Measurements from ENCODE around the gene PBX4. TPM values are rescaled to one million over a fixed set of nuclear protein-coding genes. Genes with fewer than 3 reads are reported as not detected.
A peak's percentile ranks its signal among the peaks of the same experiment; 100 is the strongest.

The PBX4 gene
- total RNA-seq, 1 donor from 2014 or later = 0.93 TPM

DNA sequence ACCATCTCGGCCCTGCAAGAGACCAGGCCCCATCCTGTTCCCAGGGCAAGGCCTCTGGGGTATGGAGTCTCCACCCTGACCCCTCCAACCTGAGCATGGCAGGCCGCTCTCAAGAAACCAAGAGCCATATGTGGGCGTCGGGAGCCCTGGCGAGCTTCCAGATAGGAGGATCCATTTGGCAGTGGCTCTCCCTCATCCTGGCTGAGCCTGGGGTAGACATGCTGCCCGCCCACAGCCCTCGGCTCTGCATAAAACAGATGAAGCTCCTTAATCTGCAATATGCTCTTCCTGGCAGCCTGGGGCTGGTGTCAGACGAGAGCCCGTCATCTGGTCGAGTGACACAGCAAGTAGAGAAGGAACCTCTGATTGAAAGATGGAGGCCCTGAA lies 38.9 kb upstream of the PBX4 start:
- H3K36me3 Mint-ChIP-seq (ENCODE audit: low read depth, unreplicated experiment) = peaks cover 7% of the 10 kb centered on the region
- no peak overlapping the region for H3K27ac ChIP-seq (ENCODE audit: low read depth, low read length)

DNA sequence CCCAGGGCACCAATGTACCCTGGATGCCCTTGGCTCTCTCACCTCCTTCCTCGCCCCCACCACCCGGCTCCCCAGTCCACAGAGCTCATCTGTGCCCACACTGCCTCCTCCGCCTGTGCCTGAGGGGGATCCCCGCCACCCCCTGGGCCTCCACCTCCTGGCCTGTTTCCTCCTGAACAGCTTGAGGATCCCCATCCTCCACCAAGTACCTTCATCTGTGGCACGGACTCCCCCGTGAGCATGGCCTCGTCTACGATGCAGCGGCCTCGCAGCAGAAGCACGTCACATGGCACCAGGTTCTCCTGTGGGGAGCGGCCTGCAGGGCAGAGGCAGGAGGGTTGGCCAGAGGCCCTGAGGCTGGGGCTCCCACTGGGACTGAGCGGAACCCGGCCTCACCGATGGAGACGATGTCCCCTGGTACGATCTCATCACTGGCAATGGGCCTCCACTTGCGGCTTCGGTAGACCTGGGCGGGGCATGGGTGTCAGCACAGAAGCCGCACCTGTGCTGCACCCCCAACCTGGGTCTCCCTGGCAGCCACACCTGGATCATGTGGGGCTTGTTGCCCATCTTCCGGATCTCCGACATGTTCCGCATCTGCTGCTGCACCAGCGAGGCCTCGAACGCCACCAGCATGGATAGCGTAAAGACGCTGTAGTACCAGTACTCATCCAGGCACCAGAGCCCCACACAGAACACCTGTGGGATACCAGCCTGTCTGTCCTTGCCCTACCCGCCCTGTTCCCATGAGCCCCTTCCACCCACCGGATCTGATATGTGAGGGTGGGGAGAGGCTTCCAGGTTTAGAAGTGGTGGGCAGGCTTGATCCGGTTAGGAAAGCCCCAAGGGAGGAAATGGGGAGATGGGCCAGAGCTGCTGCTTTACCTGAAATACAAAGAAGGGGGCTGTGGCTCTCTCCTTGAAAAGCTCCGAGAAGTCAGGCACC lies 38.2 kb upstream of the PBX4 start:
- Mint-ChIP-seq H3K27me3 (ENCODE audit: low read depth, unreplicated experiment) (no peaks in the 10 kb centered on the region), H3K4me3 (ENCODE audit: unreplicated experiment) (peak overlapping the region; percentile 41), H3K4me1 (ENCODE audit: low read depth, unreplicated experiment) (peaks cover 2% of the 10 kb centered on the region), H3K9me3 (ENCODE audit: unreplicated experiment) (no peaks in the 10 kb centered on the region), H3K36me3 (ENCODE audit: low read depth, unreplicated experiment) (peaks cover 10% of the 10 kb centered on the region), H3K27ac (ENCODE audit: unreplicated experiment) (no peak overlapping the region)
- H2AFZ ChIP-seq (ENCODE audit: low read depth, low read length) = no peak overlapping the region
- peaks cover 24% of the 10 kb centered on the region for H3K79me2 ChIP-seq (ENCODE audit: insufficient read depth, low read length)
- FAIRE-seq (no peak), DNase-seq (ENCODE audit: low read depth) (no peak)
- no peaks in the 10 kb centered on the region for H3K9me3 ChIP-seq (ENCODE audit: insufficient read depth, low read depth, low read length)
- H4K20me1 ChIP-seq (ENCODE audit: insufficient read depth, low read length) = peaks cover 39% of the 10 kb centered on the region
- TF ChIP-seq, protein P1, sequence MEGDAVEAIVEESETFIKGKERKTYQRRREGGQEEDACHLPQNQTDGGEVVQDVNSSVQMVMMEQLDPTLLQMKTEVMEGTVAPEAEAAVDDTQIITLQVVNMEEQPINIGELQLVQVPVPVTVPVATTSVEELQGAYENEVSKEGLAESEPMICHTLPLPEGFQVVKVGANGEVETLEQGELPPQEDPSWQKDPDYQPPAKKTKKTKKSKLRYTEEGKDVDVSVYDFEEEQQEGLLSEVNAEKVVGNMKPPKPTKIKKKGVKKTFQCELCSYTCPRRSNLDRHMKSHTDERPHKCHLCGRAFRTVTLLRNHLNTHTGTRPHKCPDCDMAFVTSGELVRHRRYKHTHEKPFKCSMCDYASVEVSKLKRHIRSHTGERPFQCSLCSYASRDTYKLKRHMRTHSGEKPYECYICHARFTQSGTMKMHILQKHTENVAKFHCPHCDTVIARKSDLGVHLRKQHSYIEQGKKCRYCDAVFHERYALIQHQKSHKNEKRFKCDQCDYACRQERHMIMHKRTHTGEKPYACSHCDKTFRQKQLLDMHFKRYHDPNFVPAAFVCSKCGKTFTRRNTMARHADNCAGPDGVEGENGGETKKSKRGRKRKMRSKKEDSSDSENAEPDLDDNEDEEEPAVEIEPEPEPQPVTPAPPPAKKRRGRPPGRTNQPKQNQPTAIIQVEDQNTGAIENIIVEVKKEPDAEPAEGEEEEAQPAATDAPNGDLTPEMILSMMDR (IDR thresholded peaks at IDR 0.05; ENCODE audit: insufficient read depth, low read depth, low read length) = no peak
- no peak for TF ChIP-seq EZH2 (IDR thresholded peaks at IDR 0.05; ENCODE audit: insufficient read depth, low read length)
- no peak overlapping the region for H3K4me3 ChIP-seq (ENCODE audit: insufficient read depth, low read depth, low read length)
- H3K4me1 ChIP-seq (ENCODE audit: insufficient read depth, low read length) = peaks cover 3% of the 10 kb centered on the region
- no peaks in the 10 kb centered on the region for H3K27me3 ChIP-seq (ENCODE audit: insufficient read depth, low read length)
- H3K27ac ChIP-seq (ENCODE audit: low read depth, low read length) = no peak overlapping the region
- H3K36me3 ChIP-seq (ENCODE audit: insufficient read depth, low read length) = peaks cover 28% of the 10 kb centered on the region
- H3K9ac ChIP-seq (ENCODE audit: low read length) = no peak overlapping the region
- no peak overlapping the region for H3K4me2 ChIP-seq (ENCODE audit: low read length)

More for the DNA sequence above, 38.9 kb upstream of the PBX4 start:
- FAIRE-seq (no peak), DNase-seq (ENCODE audit: low read depth) (no peak)
- peaks cover 25% of the 10 kb centered on the region for H3K36me3 ChIP-seq (ENCODE audit: insufficient read depth, low read length)
- peak overlapping the region; percentile 41 for H3K4me3 Mint-ChIP-seq (ENCODE audit: unreplicated experiment)
- H3K79me2 ChIP-seq (ENCODE audit: insufficient read depth, low read length) = peaks cover 30% of the 10 kb centered on the region
- no peak overlapping the region for H3K9ac ChIP-seq (ENCODE audit: low read length)
- peaks cover 10% of the 10 kb centered on the region for H3K4me1 ChIP-seq (ENCODE audit: insufficient read depth, low read length)
- H3K9me3 Mint-ChIP-seq (ENCODE audit: unreplicated experiment) = no peaks in the 10 kb centered on the region
- TF ChIP-seq EZH2 (IDR thresholded peaks at IDR 0.05; ENCODE audit: insufficient read depth, low read length) = no peak
- TF ChIP-seq, protein P1 (IDR thresholded peaks at IDR 0.05; ENCODE audit: insufficient read depth, low read depth, low read length) = no peak
- no peaks in the 10 kb centered on the region for H3K27me3 ChIP-seq (ENCODE audit: insufficient read depth, low read length)
- H3K4me1 Mint-ChIP-seq (ENCODE audit: low read depth, unreplicated experiment) = peaks cover 5% of the 10 kb centered on the region
- H2AFZ ChIP-seq (ENCODE audit: low read depth, low read length) = no peak overlapping the region
- H4K20me1 ChIP-seq (ENCODE audit: insufficient read depth, low read length) = peaks cover 42% of the 10 kb centered on the region
- H3K9me3 ChIP-seq (ENCODE audit: insufficient read depth, low read depth, low read length) = no peaks in the 10 kb centered on the region
- no peaks in the 10 kb centered on the region for H3K27me3 Mint-ChIP-seq (ENCODE audit: low read depth, unreplicated experiment)
- no peak overlapping the region for H3K27ac Mint-ChIP-seq (ENCODE audit: unreplicated experiment)
- no peak overlapping the region for H3K4me2 ChIP-seq (ENCODE audit: low read length)
- H3K4me3 ChIP-seq (ENCODE audit: insufficient read depth, low read depth, low read length) = no peak overlapping the region

All from astrocyte (in vitro differentiated cells and primary cell).